DOHH2 (cell line): ENCODE results near the gene MICAL3.
"Not testable (repeated sequence)": the region's sequence is repeated elsewhere in the genome, so short reads cannot be mapped to it uniquely, and the experiment has no call there.

Source experiments
- EZH2phosphoT487 ChIP-seq: fragments of 200-600 bp; sonication (generic); IDR thresholded peaks from 2 replicates; pipeline ENCODE4 v1.6.1; 2017; ENCODE audit warnings: borderline replicate concordance, mild to moderate bottlenecking, antibody characterized with exemption, low read length, moderate library complexity, mixed read lengths
- TF ChIP-seq, protein P1 (sequence below): fragments of 200-600 bp; sonication (generic); IDR thresholded peaks from one replicate; pipeline ENCODE4 v1.5.1; 2014; ENCODE audit warnings: antibody characterized with exemption, mild to moderate bottlenecking, low read depth, low read length; ENCODE audit not compliant: poor library complexity, severe bottlenecking

DNA sequence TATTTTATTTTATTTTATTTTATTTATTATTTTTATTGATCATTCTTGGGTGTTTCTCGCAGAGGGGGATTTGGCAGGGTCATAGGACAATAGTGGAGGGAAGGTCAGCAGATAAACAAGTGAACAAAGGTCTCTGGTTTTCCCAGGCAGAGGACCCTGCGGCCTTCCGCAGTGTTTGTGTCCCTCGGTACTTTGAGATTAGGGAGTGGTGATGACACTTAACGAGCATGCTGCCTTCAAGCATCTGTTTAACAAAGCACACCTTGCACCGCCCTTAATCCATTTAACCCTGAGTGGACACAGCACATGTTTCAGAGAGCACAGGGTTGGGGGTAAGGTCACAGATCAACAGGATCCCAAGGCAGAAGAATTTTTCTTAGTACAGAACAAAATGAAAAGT is 16.5 kb upstream of the MICAL3 start:
- TF ChIP-seq, protein P1, sequence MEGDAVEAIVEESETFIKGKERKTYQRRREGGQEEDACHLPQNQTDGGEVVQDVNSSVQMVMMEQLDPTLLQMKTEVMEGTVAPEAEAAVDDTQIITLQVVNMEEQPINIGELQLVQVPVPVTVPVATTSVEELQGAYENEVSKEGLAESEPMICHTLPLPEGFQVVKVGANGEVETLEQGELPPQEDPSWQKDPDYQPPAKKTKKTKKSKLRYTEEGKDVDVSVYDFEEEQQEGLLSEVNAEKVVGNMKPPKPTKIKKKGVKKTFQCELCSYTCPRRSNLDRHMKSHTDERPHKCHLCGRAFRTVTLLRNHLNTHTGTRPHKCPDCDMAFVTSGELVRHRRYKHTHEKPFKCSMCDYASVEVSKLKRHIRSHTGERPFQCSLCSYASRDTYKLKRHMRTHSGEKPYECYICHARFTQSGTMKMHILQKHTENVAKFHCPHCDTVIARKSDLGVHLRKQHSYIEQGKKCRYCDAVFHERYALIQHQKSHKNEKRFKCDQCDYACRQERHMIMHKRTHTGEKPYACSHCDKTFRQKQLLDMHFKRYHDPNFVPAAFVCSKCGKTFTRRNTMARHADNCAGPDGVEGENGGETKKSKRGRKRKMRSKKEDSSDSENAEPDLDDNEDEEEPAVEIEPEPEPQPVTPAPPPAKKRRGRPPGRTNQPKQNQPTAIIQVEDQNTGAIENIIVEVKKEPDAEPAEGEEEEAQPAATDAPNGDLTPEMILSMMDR = not testable (repeated sequence)
- not testable (repeated sequence) for TF ChIP-seq EZH2phosphoT487
